ENCODE data around the gene FAM193A. TPM values are rescaled to one million over a fixed set of nuclear protein-coding genes. Genes with fewer than 3 reads are reported as not detected.

FAM193A gene
- total and polyA plus RNA-seq, 12 donors, result 7.5 to 20.6 (median 15.9) TPM

DNA sequence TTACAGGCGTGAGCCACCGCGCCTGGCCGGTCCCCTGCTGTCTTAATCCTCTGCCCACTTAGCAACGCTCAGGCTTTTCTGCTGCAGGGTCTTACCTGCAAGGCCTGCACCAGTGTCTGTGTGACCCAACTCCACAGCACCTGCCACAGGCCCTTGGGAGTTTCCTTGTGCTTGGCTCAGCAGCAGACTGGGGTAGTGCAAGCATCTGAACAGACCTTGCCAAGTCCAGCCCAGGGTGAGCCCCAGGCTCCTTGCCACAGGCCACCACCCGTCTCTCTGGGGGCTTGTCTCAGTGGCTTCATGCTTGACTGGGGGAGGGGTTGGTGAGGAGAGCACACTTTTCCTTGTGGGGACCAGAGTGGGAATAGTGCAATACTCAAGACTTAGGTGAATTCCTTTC, 87.0 kb downstream of the FAM193A start:
- Histone ChIP-seq H3K27ac (no peak overlapping the region), H3K4me1 (peaks cover 8 to 60% (median 23%) of the 10 kb centered on the region in 9 donors)

DNA sequence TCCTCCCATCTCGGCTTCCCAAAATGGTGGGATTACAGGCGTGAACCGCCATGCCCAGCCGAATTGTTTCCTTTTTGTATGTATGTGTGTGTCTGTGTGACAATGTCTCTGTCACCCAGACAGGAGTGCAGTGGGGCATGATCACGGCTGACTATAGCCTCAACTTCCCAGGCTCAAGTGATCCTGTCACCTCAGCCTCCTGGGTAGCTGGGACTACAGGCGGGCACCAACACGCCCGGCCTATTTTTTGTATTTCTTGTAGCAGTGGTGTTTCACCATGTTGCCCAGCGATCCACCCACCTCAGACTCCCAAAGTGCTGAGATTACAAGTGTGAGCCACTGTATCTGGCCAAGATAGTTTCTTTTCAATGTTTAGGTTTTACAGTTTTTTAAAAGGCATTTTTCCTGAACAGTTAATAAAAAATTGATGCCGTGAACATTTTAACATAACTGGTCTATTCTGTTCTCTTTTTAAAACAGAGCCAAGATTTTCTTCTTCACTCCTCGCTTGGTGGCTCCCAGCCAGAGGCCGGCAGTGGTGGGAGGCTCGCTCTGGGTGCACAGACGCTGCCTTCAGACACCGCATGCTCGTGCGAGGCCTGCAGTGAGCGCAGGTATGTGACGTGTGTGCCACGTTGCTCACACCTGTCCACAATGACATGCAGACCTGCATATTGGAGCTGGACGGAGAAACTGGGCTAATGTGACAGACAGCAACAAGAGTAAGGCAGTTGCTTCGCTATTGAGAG, 88.5 kb downstream of the FAM193A start:
- DNase-seq, result no peak
- H3K4me1 ChIP-seq, result peaks cover 8 to 53% (median 15%) of the 10 kb centered on the region in 9 donors

More for the DNA sequence above, 87.0 kb downstream of the FAM193A start:
- no peak overlapping the region for H3K4me3 ChIP-seq
- no peaks in the 10 kb centered on the region for H3K27me3 ChIP-seq
- ATAC-seq (no peak), DNase-seq (no peak)
- 91 to 92% methylated on average over 6 of the region's 6 CpGs for WGBS, 2 donors
- TF ChIP-seq, protein P1, sequence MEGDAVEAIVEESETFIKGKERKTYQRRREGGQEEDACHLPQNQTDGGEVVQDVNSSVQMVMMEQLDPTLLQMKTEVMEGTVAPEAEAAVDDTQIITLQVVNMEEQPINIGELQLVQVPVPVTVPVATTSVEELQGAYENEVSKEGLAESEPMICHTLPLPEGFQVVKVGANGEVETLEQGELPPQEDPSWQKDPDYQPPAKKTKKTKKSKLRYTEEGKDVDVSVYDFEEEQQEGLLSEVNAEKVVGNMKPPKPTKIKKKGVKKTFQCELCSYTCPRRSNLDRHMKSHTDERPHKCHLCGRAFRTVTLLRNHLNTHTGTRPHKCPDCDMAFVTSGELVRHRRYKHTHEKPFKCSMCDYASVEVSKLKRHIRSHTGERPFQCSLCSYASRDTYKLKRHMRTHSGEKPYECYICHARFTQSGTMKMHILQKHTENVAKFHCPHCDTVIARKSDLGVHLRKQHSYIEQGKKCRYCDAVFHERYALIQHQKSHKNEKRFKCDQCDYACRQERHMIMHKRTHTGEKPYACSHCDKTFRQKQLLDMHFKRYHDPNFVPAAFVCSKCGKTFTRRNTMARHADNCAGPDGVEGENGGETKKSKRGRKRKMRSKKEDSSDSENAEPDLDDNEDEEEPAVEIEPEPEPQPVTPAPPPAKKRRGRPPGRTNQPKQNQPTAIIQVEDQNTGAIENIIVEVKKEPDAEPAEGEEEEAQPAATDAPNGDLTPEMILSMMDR (IDR thresholded peaks at IDR 0.05), result no peak
- H3K36me3 ChIP-seq, result peaks cover 0 to 34% (median 14%) of the 10 kb centered on the region in 9 donors
- intact Hi-C loops (cut with DNase I), result no loop called here
- H3K9me3 ChIP-seq, result no peaks in the 10 kb centered on the region

DNA sequence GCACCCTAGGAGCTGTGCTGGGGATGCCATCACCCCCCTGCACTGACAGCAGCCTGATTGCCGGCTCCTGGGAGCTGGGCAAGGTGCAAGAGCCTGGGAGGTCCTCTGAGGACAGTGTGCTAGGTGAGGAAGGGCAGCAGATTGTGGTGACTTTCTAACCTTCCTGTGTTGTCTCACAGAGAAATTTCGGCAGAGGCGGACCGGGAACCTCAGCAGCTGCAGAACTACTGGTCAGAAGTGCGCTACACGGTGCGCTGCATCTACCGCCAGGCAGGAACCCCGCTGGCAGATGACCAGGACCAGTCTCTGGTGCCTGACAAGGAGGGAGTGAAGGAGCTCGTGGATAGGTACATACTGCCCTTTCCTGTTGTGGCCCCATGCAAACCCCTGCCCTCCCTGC, 89.8 kb downstream of the FAM193A start:
- no peak for DNase-seq
- 70 to 75% methylated on average over 10 of the region's 10 CpGs for WGBS, 2 donors
- Histone ChIP-seq H3K9me3 (no peaks in the 10 kb centered on the region), H3K4me1 (peaks cover 5 to 48% (median 9%) of the 10 kb centered on the region in 9 donors), H3K27ac (no peak overlapping the region), H3K27me3 (no peaks in the 10 kb centered on the region), H3K4me3 (no peak overlapping the region), H3K36me3 (peaks cover 0 to 62% (median 25%) of the 10 kb centered on the region in 9 donors)
- TF ChIP-seq, protein P1 (IDR thresholded peaks at IDR 0.05), result no peak
- peak in 4 of 8 donors; percentile 7 to 32 (median 22) for ATAC-seq
- intact Hi-C loops (cut with DNase I), result no loop called here

More for the DNA sequence above, 88.5 kb downstream of the FAM193A start:
- Histone ChIP-seq H3K27me3 (no peaks in the 10 kb centered on the region), H3K36me3 (peaks cover 0 to 49% (median 16%) of the 10 kb centered on the region in 9 donors), H3K4me3 (no peak overlapping the region), H3K27ac (no peak overlapping the region), H3K9me3 (no peaks in the 10 kb centered on the region)
- ATAC-seq, result peak in 3 of 8 donors; percentile 29 to 46 (median 36)
- intact Hi-C loops (cut with DNase I), result no loop called here
- TF ChIP-seq, protein P1 (IDR thresholded peaks at IDR 0.05), result no peak
- WGBS, 2 donors, result 71 to 74% methylated on average over 22 of the region's 22 CpGs

DNA sequence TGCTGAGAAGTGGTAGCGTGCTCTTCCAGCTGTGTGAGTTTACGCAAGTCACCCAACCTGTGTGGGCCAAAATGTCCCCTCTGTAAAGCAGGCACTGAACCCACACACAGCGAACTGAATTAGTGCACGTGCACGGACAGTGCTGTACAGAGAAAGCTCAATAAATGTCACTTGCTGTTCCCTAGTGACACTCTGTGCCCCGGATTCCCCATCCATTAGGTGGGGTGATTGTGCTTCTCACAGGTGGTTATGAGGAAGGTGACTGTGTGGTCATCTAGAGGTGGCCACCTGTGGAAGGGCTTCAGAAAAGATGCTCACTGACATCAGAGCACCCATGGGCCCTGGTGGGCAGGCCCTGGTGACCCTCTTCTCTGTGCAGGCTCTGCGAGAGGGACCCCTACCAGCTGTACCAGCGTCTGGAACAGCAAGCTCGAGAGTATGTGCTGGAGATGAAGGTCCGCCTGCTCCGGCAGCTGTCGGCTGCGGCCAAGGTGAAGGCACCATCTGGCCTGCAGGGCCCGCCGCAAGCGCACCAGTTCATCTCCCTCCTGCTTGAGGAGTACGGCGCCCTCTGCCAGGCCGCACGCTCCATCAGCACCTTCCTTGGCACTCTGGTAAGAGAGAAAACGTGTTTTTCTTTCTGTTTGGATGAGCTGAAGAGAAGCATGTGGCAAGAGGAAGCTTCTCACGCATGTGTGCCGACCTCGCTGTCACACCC, 94.3 kb downstream of the FAM193A start:
- no peak overlapping the region for H3K27ac ChIP-seq
- TF ChIP-seq, protein P1 (IDR thresholded peaks at IDR 0.05), result no peak
- H3K9me3 ChIP-seq, result no peaks in the 10 kb centered on the region
- H3K4me3 ChIP-seq, result no peak overlapping the region
- H3K27me3 ChIP-seq, result no peaks in the 10 kb centered on the region
- intact Hi-C loops (cut with DNase I), result loop anchor here in 2 of 10 donors (5.0 to 10.0 kb wide), 2 partner anchors 93 to 636 kb away; partner anchors contain the start of gene FAM193A (in 1 of the 2)
- no peak for ATAC-seq
- no peak for DNase-seq
- peaks cover 0 to 28% (median 6%) of the 10 kb centered on the region in 9 donors for H3K4me1 ChIP-seq
- WGBS, 2 donors, result 92 to 95% methylated on average over 24 of the region's 24 CpGs
- peaks cover 0 to 100% (median 30%) of the 10 kb centered on the region in 9 donors for H3K36me3 ChIP-seq

Data from heart right ventricle (tissue), 16 donors.